Chondrocyte (in vitro differentiated cells): ENCODE data around the gene ANAPC10. TPM values are rescaled to one million over a fixed set of nuclear protein-coding genes. Genes with fewer than 3 reads are reported as not detected.

Source experiments
- DNase-seq: peaks from one replicate; pipeline ENCODE4 v3.0.0; 2021; ENCODE audit warnings: mixed read lengths, low spot score
- H3K27ac Mint-ChIP-seq: one replicate; pipeline ENCODE4 v1.8.0; 2021; ENCODE audit warnings: mild to moderate bottlenecking, moderate library complexity, mixed read lengths; ENCODE audit not compliant: unreplicated experiment
- H3K27me3 Mint-ChIP-seq: 2 replicates; pipeline ENCODE4 v1.8.0; 2021; ENCODE audit warnings: low read depth, mixed read lengths
- H3K36me3 Mint-ChIP-seq: 2 replicates; pipeline ENCODE4 v1.8.0; 2021; ENCODE audit warnings: low read depth, mixed read lengths
- H3K4me1 Mint-ChIP-seq: 2 replicates; pipeline ENCODE4 v1.8.0; 2021; ENCODE audit warnings: low read depth, mild to moderate bottlenecking, mixed read lengths
- H3K4me3 Mint-ChIP-seq: one replicate; pipeline ENCODE4 v1.8.0; 2021; ENCODE audit warnings: mild to moderate bottlenecking, moderate library complexity, mixed read lengths; ENCODE audit not compliant: unreplicated experiment
- H3K9me3 Mint-ChIP-seq: 2 replicates; pipeline ENCODE4 v1.8.0; 2021; ENCODE audit warnings: low read depth, mixed read lengths
- total RNA-seq: library from RNA; stranded (reverse); gene quantifications from 3 replicates; pipeline ENCODE4 v1.2.1, GENCODE V29; 2021
- TF ChIP-seq, protein P1 (sequence below): fragments of 200-600 bp; sonication (generic); IDR thresholded peaks from 2 replicates; pipeline ENCODE4 v1.5.0; 2021; ENCODE audit warnings: antibody characterized with exemption, mild to moderate bottlenecking, moderate library complexity

ANAPC10 gene
- total RNA-seq, 1 donor from 2014 or later, result 17.7 TPM

DNA sequence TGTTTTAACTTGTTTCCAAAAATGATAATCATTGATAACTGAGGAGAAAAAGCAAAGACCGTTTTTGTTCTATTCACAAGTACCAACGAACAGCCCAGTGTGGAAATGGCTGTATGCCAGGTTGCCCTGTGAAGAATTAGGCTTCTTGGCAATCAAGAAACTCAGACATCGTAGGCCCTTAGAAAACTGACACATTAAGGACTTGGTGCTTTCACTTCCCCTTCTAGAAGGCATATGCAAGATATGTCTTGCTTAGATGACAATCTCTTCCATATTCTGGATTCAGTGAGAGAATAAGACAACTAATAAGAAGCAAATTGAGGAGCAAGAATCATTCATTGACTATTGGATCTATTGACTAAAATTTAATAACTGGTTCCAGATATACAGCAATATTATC lies 56.6 kb downstream of the ANAPC10 start:
- H3K4me3 Mint-ChIP-seq, result no peak overlapping the region
- TF ChIP-seq, protein P1, sequence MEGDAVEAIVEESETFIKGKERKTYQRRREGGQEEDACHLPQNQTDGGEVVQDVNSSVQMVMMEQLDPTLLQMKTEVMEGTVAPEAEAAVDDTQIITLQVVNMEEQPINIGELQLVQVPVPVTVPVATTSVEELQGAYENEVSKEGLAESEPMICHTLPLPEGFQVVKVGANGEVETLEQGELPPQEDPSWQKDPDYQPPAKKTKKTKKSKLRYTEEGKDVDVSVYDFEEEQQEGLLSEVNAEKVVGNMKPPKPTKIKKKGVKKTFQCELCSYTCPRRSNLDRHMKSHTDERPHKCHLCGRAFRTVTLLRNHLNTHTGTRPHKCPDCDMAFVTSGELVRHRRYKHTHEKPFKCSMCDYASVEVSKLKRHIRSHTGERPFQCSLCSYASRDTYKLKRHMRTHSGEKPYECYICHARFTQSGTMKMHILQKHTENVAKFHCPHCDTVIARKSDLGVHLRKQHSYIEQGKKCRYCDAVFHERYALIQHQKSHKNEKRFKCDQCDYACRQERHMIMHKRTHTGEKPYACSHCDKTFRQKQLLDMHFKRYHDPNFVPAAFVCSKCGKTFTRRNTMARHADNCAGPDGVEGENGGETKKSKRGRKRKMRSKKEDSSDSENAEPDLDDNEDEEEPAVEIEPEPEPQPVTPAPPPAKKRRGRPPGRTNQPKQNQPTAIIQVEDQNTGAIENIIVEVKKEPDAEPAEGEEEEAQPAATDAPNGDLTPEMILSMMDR, result no peak
- H3K36me3 Mint-ChIP-seq, result peaks cover 2% of the 10 kb centered on the region
- H3K27ac Mint-ChIP-seq, result peak overlapping the region; percentile 34
- no peak for DNase-seq
- H3K9me3 Mint-ChIP-seq, result no peaks in the 10 kb centered on the region
- H3K27me3 Mint-ChIP-seq, result no peaks in the 10 kb centered on the region
- H3K4me1 Mint-ChIP-seq, result peaks cover 49% of the 10 kb centered on the region

DNA sequence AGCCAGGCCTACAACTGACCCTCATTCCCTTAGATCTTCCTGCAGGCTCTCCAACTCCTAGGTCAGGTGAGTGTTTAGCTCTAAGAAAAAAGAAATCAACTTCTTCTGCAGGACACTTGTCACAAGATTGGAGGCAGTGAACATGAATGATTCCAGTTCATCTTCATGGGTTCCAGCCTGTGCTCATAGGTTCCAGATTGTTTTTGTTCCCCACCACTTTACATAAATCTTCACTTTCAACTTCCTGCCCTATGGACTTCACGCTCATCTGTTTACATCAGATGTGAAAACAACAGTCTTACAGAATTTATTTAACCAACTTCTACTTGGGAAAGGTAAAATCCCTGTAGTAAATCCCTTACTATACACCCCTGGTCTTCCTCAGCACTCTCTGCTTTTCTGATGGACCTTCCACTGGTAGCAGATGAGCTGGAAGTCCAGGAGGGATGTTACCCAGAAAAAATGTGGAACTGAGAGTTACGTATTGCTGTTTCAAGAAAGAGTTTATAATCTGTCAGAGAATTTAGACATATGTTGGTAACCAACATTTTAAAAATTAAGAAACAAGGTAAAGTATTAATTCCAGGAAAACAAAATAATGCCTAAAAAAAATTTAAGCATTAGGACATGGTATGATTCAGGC lies 62.4 kb downstream of the ANAPC10 start:
- TF ChIP-seq, protein P1, result no peak
- Mint-ChIP-seq H3K9me3 (peaks cover 8% of the 10 kb centered on the region), H3K27ac (peak overlapping the region; percentile 97), H3K36me3 (peaks cover 18% of the 10 kb centered on the region), H3K27me3 (no peaks in the 10 kb centered on the region), H3K4me1 (peaks cover 28% of the 10 kb centered on the region), H3K4me3 (no peak overlapping the region)
- no peak for DNase-seq

DNA sequence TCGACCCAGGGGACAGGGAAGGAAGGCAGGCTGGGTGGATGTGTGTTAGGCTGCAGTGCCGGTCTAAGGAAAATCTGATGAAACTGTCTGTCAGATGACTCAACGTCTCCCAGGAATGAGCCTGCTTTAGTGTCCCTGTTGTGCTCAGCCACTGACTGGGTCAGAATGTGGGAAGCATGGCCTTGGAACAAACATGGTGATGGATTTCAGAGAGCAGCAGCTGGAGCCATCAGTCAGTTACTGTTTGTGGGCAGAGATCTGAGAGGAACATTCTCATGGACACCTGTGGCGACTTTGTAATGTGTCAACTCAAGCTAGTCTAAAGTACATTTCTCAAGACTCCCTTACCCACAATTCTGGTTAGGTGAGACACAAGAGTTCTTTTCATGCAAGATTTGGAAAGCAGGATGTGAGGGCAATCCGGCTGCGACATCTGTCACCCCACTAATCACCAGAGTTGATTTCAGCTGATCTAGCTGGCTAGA lies 63.2 kb downstream of the ANAPC10 start:
- TF ChIP-seq, protein P1, result no peak
- H3K27ac Mint-ChIP-seq, result peak overlapping the region; percentile 97
- peaks cover 28% of the 10 kb centered on the region for H3K4me1 Mint-ChIP-seq
- DNase-seq, result no peak
- H3K27me3 Mint-ChIP-seq, result no peaks in the 10 kb centered on the region
- no peak overlapping the region for H3K4me3 Mint-ChIP-seq
- H3K36me3 Mint-ChIP-seq, result peaks cover 19% of the 10 kb centered on the region
- H3K9me3 Mint-ChIP-seq, result peaks cover 11% of the 10 kb centered on the region

DNA sequence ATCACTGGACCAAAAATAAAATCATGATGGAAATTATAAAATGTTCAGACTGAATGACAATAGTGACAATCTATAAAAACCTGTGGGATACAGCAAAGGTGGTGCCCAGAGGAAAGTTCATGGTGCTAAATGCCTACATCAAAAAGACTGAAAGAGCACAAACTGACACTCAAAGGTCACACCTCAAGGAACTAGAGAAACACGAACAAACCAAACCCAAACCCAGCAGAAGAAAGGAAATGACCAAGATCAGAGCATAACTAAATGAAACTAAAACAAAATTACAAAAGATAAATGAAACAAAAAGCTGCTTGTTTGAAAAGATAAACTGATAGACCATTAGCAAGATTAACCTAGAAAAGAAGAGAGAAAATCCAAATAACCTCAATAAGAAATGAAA lies 78.7 kb downstream of the ANAPC10 start:
- peaks cover 5% of the 10 kb centered on the region for H3K4me1 Mint-ChIP-seq
- DNase-seq, result no peak
- peaks cover 41% of the 10 kb centered on the region for H3K9me3 Mint-ChIP-seq
- H3K27ac Mint-ChIP-seq, result no peak overlapping the region
- TF ChIP-seq, protein P1, result no peak
- H3K4me3 Mint-ChIP-seq, result no peak overlapping the region
- no peaks in the 10 kb centered on the region for H3K27me3 Mint-ChIP-seq
- H3K36me3 Mint-ChIP-seq, result peaks cover 14% of the 10 kb centered on the region

DNA sequence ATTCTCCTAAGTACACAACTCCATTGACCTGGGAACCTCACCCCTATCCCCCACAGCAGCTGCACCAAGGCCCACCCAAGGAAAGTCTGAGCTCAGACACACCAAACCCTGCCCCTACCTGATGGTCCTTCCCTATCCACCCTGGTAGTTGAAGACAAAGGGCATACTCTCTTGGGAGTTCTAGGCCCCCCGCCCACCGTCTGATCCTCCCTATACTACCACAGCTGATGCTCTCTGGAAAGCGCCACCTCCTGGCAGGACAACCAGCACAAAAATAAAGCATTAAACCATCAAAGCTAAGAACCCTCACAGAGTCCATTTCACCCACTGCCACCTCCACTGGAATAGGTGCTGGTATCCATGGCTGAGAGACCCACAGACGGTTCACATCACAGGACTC lies 83.6 kb downstream of the ANAPC10 start:
- Mint-ChIP-seq H3K4me3 (no peak overlapping the region), H3K27ac (no peak overlapping the region), H3K4me1 (peaks cover 23% of the 10 kb centered on the region), H3K36me3 (peaks cover 10% of the 10 kb centered on the region), H3K27me3 (no peaks in the 10 kb centered on the region), H3K9me3 (peaks cover 17% of the 10 kb centered on the region)
- TF ChIP-seq, protein P1, result no peak
- peak; percentile 58 for DNase-seq
